Subcutaneous adipose tissue (tissue), 4 donors: ENCODE data around the gene XKR3. TPM values are rescaled to one million over a fixed set of nuclear protein-coding genes. Genes with fewer than 3 reads are reported as not detected.

Experiments used
- small RNA-seq: library from RNA; depleted of rRNA; stranded (forward); fragments of <200 nt; gene quantifications from one replicate; pipeline ENCODE3, GENCODE V24; 2016
- total RNA-seq, 4 donors: library from RNA; depleted of rRNA; stranded (reverse); fragments of >200 nt; gene quantifications; one replicate each; pipeline ENCODE4 v1.1.0, GENCODE V29; 2016
- TF ChIP-seq, protein P1 (sequence below): fragments of 450-650 bp; IDR thresholded peaks from one replicate; pipeline ENCODE4 v1.5.1; 2016; ENCODE audit warnings: low read depth, mild to moderate bottlenecking, control low read depth, antibody characterized with exemption, moderate library complexity

Gene XKR3
- total RNA-seq, 4 donors from 2014 or later = not detected

DNA sequence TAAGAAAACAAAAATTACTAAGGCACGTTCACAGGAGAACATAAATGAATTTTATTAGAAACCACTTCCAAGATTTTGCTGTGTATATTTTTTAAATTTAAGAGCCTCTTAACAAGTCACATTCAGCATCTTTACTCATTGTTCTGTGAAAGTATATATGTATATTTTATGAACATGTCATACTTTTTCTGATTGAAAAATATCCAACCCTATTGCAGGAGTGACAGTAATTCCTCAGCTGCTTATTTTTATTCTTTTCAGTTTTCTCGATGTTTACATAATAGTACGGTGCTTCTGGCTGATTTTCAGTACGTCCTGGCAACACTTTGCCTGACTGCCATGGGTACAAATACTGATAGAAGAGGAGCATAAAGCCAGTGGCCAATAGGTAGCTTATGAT, 41.8 kb downstream of the XKR3 start:
- TF ChIP-seq, protein P1, sequence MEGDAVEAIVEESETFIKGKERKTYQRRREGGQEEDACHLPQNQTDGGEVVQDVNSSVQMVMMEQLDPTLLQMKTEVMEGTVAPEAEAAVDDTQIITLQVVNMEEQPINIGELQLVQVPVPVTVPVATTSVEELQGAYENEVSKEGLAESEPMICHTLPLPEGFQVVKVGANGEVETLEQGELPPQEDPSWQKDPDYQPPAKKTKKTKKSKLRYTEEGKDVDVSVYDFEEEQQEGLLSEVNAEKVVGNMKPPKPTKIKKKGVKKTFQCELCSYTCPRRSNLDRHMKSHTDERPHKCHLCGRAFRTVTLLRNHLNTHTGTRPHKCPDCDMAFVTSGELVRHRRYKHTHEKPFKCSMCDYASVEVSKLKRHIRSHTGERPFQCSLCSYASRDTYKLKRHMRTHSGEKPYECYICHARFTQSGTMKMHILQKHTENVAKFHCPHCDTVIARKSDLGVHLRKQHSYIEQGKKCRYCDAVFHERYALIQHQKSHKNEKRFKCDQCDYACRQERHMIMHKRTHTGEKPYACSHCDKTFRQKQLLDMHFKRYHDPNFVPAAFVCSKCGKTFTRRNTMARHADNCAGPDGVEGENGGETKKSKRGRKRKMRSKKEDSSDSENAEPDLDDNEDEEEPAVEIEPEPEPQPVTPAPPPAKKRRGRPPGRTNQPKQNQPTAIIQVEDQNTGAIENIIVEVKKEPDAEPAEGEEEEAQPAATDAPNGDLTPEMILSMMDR = no peak

DNA sequence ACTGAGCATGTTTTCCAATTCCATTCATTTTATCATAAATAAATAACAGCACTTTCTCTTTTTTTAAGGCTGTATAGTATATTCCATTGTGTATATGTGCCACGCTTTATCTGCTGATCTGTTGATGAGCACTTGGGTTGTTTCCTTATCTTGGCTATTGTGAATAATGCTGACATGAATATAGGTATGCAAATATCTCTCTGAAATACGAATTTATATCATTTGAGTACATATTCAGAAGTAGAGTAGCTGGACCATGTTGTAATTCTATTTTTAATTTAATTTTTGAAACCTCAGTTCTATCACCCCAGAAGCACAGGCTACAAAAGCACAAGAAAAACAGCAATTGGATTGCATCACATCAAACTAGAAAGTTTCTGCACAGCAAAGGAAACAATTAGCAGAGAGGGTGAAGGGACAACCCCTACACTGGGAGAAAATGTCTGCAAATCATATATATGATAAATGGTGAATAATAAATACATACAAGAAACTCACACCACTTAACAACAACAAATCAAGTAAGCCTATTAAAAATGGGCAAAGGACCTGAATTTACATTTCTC, 43.4 kb downstream of the XKR3 start:
- TF ChIP-seq, protein P1 = no peak

DNA sequence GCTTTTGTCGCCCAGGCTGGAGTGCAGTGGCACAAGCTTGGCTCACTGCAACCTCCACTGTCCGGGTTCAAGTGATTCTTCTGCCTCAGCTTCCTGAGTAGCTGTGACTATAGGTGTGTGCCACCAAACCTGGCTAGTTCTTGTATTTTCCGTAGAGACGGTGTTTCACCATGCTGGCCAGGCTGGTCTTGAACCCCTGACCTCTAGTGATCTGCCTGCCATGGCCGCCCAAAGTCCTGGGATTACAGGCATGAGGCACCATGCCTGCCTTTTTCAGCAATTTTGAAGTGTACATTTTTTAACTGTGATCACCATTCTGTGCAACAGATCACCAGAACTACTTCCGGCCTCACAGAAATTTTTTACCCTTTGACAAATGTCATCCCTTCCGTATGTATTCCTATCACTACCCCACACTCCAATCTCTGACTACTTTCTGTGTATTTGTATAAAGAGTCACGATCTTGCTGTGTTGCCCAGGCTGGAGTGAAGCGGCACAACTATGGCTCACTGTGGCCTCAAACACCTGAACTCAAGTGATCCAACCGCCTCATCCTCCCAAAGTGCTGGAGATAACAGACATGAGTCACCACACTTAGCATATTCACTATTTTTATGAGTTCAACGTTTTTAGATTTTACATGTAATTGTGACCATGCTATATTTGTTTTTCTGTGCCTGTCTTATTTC, 44.0 kb downstream of the XKR3 start:
- TF ChIP-seq, protein P1 = no peak

DNA sequence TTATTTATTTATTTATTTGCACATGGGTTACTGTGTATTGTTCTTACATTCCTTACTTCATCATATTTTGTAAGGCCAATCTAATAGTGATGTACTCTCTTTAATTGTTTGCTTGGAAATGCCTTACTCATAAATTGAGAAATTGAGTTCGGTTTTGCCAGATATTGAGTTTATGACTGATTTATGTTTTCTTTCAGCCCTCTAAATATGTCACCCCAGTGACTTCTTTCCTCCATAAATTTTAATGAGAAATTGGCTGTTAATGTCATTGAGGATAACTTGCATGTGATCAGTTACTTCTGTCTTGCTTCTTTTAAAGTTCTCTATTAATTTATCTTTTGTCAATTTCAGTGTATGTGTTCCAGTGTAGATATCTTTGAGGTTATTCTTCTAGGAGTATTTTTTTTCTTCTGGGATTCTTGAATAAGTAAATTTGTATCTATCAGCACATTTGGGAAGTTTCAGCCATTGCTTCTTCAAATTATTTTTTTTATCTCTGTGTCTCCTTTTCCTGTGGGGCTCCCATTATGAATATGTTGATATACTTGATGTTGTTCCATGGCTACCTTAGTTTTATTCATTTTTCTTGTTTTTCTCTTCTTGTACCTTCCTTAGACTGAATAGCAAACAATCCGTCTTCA, 47.8 kb downstream of the XKR3 start:
- TF ChIP-seq, protein P1 = no peak

DNA sequence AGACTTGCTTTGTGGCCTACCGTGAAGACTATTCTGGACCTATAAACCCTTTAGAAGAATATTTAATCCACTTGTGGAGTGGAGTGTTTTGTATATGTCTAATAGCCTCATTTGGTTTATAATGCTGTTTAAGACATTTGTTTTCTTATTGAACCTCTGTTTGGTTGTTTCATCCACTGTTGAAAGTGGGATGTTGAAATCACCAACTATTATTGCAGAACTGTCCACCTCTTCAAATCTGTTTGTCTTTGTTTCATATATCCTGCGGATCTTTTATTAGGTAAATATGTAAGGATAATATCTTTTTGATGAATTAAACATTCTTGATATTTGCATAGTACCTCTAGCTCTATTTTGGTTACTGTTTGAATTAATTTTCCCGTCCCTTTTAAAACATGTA, 49.1 kb downstream of the XKR3 start:
- TF ChIP-seq, protein P1 = no peak

DNA sequence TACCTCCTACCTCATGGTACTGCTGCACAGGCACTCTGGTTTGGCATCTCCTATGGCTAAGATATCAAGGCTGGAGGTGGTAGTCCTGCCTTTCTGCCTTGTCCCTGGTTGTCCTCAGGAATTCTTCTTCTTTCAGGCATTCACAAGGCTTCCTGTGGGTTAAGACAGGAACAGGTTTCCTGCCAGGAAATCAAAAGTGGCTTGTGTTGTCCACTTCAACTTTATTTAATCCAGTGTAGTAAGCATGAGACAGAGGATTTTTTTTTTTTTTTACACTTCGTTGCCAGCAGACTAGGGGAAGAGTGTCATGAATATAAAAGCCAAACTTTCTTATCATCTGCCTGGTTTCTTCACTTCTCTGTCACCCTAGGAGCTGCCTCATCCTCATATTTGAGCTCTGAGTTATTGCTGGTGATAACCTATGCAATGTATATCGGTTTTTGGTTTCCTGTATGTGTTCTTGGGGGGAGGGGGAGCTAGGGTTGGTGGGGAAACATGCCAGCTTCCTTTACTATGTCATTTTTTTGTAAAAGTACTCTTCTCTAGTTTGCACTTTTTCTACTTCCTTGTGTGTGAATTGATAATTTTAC, 50.2 kb downstream of the XKR3 start:
- TF ChIP-seq, protein P1 = no peak

Small RNA genes within 50 kb of the gene (small RNA-seq; reads per million reads assigned to genes)
- gene GPM6BP3 = not detected

Other genes with a start within 250 kb of the XKR3 start
- not detected for gene CCT8L2, start 232.6 kb downstream of the XKR3 start, total RNA-seq
- not detected for gene GAB4, start 182.8 kb upstream of the XKR3 start, total RNA-seq